SH-SY5Y (cell line): ENCODE measurements around the gene DENND10.

ENCODE experiments used
- GATA2 ChIP-seq: IDR thresholded peaks from 2 replicates; pipeline ENCODE4 v1.6.1; 2011; ENCODE audit warnings: mild to moderate bottlenecking, low read depth, low read length
- GATA3 ChIP-seq: IDR thresholded peaks from 2 replicates; pipeline ENCODE4 v1.6.1; 2011; ENCODE audit warnings: low read depth, mild to moderate bottlenecking, low read length, moderate library complexity

DNA sequence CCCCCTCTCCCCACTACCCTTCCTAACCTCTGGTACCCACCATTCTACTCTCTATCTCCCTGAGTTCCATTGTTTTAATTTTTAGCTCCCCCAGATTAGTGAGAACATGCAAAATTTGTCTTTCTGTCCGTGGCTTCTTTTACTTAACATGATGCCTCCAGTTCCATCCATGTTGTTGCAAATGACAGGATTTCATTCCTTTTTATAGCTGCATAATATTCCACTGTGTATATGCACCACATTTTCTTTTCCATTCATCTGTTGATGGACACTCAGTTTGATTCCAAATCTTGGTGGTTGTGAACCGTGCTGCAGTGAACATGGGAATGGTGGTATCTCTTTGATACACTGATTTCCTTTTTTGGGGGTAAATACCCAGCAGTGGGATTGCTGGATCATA lies 22.0 kb downstream of the DENND10 start:
- TF ChIP-seq GATA3 (no peak), GATA2 (no peak)
